Right kidney (tissue), 1 donor: Measurements from ENCODE around the gene GNGT1.

Source experiments
- DNase-seq: peaks from one replicate; pipeline ENCODE4 v3.0.0-alpha.2; 2016

Gene GNGT1

DNA sequence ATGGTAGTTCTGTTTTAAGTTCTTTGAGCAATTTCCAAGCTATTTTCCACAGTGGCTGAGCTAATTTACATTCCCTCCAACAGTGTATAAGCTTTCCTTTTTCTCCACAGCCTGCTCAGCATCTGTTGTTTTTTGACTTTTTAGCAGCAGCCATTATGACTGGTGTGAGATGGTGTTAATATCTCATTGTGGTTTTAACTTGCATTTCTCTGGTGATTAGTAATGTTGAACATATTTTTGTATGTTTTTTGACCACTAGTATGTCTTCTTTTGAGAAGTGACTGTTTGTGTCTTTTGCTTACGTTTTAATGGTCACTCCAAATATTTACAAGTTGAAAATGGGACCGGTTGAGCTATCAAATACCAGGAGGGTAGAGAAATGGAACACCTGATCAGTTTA is 35.6 kb downstream of the GNGT1 start:
- no peak for DNase-seq

DNA sequence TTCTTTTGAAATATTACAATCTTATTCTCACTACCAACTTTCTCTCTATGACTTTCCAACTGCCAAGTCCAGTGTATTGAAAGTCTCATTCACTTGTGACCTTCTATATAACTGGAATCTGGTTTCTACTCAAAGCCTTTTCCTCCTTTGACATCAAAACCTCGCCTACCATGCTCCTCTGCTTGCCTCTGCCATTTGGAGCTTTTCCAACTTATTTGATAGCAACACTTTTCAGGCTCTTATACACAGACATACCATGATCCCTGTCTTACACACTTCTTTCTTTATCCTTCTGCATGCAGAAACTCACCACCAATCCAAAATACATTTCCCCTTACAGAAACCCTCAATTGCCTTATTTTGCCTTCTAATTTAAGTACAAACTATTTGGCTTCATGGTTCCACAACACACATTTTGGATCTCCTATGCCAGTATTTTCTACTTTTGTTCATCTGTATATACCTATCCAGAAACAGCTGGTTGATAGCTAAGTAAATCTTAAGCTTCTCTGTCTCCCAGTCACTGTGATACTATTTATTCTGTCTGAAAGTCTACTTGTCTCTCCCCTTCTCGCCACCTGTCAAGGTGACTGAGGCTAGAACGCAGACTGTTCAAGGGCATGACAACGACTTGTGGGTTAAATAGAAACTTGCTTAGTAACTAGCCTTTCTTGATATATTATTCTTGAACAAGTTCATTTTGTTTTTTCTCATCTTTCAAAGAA is 37.6 kb downstream of the GNGT1 start:
- DNase-seq: no peak

DNA sequence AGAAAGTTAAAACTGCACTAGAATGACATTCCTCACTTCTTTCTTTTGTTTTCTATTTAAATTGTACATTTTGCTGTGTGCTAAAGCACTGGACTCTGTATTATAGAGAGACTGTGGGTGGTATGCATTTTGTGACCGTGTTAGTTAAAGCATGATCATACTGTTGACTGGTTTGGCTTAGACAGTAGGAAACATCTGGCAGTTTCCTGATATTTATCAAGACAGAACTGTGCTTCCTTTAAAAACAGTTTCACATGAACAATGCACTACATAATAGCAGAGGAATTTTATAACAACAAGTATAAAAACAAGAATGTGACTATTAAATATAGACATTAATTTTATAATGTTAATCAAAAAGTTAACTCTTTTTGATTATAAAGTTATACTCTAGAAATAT is 38.3 kb downstream of the GNGT1 start:
- no peak for DNase-seq

DNA sequence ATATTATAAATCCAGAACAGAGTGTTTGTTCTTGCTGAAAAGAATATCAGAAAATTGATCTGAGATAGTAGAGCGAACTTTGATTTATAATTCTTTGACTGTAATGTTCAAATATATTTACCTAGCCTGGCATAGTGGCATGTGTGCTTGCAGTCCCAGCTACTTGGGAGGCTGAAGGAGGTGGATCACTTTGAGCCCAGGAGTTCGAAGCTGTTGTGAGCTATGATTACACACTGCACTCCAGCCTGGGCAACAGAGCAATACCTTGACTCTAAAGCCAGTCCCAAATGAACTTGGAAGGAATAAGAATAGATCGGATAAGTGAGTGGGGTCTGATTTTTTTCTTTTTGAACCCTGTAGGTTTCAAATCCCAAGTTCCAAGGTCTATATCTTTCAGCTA is 38.7 kb downstream of the GNGT1 start:
- no peak for DNase-seq

DNA sequence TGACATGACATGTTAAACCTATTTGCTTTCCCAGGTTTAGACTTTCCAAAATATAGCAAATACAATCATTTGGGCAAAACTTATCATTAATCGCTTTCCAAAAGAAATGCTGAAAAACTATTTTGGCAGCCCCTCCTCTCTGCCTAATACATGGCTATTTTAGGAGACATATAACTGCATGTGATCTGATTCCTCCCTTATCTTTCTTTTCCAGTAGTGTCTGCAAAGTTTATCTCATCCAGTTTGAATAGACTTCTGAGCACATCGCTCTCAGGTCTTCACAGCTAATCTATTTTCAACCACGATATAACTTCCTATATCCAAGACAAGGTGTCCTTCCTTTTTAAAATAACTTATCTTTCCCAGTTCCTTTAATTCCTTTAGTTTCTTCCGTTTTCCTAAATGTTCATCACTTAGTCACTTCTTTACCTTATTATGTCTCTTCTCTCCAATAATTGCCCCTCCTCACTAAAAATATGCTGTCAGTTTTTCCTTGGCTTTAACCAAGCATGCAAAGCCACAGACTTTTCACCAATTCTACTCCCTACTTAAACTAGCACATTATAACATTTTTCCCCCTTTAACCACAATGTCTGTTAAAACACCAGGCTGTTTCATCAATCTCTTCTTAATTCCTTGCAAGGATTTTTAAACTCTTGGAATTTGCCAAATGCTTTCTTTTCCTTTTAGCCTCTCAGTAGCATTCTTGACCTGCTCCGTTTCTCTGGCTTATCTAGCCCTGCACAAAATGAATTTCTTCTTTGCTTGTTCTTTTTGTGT is 39.6 kb downstream of the GNGT1 start:
- DNase-seq: no peak

DNA sequence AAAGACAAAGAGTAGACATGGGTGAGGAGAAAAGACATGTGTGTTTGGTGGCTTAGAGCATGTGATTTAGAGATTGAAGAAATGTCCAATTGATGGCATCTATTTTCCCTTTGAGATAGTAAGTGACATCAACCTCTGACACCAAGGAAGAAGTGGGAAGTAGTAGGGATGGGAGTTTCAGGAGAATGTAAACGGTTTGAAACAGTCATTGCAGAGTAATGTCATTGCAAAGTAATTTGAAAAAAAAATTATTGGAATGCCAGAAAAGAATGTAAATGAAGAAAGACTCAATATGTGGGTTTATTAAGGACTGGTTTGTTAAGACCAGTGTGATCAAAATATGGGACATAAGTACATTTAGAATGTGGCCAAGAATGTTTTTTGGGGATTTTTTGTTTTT is 41.7 kb downstream of the GNGT1 start:
- DNase-seq: no peak

DNA sequence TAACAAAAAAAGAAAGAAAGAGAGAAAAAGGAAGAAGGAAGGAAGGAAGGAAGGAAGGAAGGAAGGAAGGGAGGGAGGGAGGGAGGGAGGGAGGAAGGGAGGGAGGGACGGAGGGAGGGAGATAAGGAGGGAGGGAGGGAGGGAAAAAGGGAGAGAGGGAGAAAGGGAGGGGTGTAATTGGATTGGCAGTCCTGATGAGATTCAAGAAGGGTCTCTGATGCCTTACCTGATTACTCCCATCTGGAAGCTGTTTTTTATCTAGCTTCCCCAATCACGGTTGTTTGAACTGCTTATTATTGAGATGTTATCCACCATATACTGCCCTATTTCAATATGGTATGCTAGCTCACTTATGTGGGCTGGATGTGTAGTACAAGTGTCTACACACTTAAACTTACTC is 42.5 kb downstream of the GNGT1 start:
- DNase-seq: no peak

DNA sequence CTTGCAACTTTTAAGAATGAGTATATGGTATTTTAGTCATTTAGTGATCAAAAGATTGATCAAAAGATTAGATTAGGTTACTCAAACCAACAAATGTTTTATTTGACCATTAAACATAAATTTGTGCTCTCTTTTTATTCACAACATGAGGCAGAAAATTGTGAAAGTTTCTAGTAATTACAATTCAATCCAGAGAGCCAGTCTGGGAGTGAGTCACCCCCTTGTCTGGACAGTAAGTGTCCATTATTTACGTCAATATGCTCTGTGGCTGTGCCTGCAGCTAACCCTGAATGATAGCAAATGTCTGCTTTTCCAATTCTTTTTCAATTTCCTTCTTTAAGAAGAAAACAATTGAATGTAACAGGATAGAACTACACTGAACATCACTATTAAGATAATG is 43.1 kb downstream of the GNGT1 start:
- DNase-seq: no peak

DNA sequence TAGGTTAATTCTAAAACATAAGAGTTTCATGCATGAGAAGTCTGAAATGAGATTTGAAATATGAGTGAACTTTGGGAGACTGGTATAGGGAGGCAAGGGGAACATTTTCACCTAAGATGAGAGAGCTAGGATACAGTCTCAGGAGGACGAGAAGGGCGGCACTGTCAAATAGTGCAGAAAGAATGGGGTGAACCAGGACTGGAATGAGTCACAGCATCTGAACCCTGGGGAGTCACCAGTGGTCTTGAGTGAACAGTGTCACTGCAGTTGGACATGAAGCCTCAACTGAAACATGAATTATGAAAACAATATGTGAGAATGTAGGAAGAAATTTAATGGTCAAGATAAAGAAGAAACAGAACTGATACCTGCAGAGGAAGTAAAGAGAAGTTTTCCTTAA is 48.9 kb downstream of the GNGT1 start:
- no peak for DNase-seq

DNA sequence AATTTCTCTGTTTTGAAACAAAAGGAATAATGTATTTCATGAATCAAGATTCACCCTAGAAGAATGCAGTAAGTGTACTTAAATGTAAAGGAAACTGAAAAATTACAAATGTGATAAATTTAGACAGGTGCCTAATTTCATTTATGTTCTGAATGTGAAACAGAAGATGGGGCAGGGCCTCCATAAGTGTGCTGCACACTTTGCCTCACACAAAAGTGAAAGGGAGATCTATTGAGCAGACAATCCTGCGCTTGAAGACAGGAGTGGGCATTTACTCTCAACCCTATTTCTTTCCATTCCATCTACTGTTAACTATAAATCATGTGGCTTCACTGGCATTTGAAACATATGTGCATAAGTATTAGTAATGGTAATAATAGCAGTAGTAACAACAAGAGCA is 51.4 kb downstream of the GNGT1 start:
- no peak for DNase-seq

DNA sequence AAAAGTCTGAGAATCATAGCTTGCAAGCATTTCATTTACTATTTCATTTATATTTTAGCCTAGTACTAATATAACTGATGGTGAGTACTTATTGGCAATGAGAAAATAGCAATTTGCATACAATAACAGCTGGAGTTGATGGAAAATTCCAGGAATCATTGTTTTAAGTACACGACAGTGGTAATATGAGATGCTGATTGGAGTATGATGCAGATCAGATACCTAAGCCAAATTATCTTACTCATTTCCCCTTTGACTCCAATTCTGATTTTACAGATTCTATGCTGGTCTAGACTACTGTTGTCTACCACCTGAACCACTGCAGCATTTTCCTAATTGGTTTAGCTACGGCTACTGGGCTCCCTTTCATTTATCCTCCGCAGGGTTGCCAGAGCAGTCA is 51.8 kb downstream of the GNGT1 start:
- DNase-seq: no peak

DNA sequence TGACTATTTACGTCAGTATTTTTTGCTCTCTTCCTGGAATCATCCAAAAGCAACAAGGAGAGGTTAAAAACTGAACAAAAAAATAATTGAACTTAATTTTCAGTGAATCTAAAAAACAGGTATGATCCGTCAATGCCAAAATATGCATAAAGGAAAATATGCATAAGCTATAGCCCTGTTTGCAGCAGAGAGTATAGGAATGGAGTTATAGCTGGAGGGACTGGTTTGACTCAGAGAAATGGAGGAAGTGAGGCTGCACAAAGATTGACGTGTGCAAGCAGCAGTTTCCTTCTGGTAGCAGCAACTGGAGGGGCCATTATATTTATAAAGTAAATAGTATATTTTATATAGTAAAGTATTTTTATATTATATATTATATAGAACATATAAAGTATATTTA is 52.3 kb downstream of the GNGT1 start:
- no peak for DNase-seq
